GM12891 (cell line): ENCODE measurements around the gene HGF.

Experiments used
- POLR2A ChIP-seq: IDR thresholded peaks from 2 replicates; pipeline ENCODE4 v1.6.1; 2011; ENCODE audit warnings: low read depth, low read length, control low read depth
- POLR2AphosphoS5 ChIP-seq: IDR thresholded peaks from 2 replicates; pipeline ENCODE4 v1.6.1; 2011; ENCODE audit warnings: low read depth, low read length, control low read depth
- SPI1 ChIP-seq: IDR thresholded peaks from 2 replicates; pipeline ENCODE4 v1.6.1; 2011; ENCODE audit warnings: low read depth, low read length, control low read depth

DNA sequence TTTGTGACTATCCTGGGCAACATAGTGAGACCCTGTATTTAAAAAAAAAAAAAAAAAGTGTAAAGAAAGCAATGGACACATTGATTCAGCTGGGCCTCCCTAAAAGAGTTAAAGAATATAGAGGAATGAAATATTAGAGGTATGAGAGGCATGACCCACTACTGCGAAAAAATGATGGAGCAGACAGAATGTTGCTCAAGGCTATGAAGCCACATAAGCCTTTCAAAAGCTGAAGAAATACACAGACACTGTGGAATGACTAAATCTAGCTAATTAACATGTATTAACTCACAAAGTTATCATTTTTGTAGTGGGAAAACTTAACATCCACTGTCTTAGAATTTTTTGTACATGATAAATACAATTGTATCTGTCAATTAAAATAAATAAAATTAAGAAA is 107.3 kb downstream of the HGF start:
- TF ChIP-seq POLR2AphosphoS5 = no peak
- no peak for TF ChIP-seq POLR2A
- TF ChIP-seq SPI1 = no peak
